Panc1 (cell line): ENCODE results near the gene CHST13. TPM values are rescaled to one million over a fixed set of nuclear protein-coding genes. Genes with fewer than 3 reads are reported as not detected.

Source experiments
- ATAC-seq: fragments of 200-7000 bp; cut with Tn5 transposase; 2 replicates; pipeline ENCODE4 v1.9.1; 2020; ENCODE audit warnings: mild to moderate bottlenecking, moderate library complexity
- BruUV-seq: library from RNA; stranded (reverse); fragments of 400-500 nt; replicated peaks from 2 replicates; lab custom pipeline; 2021; lab: Mats Ljungman, UMichigan
- CTCF ChIA-PET: fragments of 300-600 bp; sonication (Branson Sonifier 250); formaldehyde crosslinking; loops from one replicate; lab custom pipeline; 2022; ENCODE audit warnings: antibody characterized with exemption; lab: Charles Lee
- POLR2A ChIA-PET: fragments of 300-600 bp; sonication (Branson Sonifier 250); formaldehyde crosslinking; loops from one replicate; lab custom pipeline; 2022; ENCODE audit warnings: antibody characterized with exemption; lab: Charles Lee
- DNase-seq: peaks from one replicate; pipeline ENCODE4 v3.0.0-alpha.2; 2010; ENCODE audit warnings: low read depth, low spot score
- H3K27ac ChIP-seq: 2 replicates; pipeline ENCODE4 v1.5.1; 2011; ENCODE audit warnings: mild to moderate bottlenecking, low read length, inconsistent platforms
- H3K27me3 ChIP-seq: fragments of 200-500 bp; sonication (Bioruptor generic); 2 replicates; pipeline ENCODE4 v1.6.0; 2014; ENCODE audit warnings: low read length, inconsistent platforms; ENCODE audit not compliant: control insufficient read depth, insufficient read depth
- H3K36me3 ChIP-seq: fragments of 200-500 bp; sonication (Bioruptor generic); 2 replicates; pipeline ENCODE4 v1.5.1; 2014; ENCODE audit warnings: inconsistent platforms, mild to moderate bottlenecking, low read length, moderate library complexity; ENCODE audit not compliant: control insufficient read depth, insufficient read depth
- H3K4me1 ChIP-seq: 2 replicates; pipeline ENCODE4 v1.5.1; 2011; ENCODE audit warnings: inconsistent platforms, mild to moderate bottlenecking, low read length, moderate library complexity; ENCODE audit not compliant: control insufficient read depth, insufficient read depth
- H3K4me3 ChIP-seq, 2 experiments: 2 replicates each; pipeline ENCODE4 v1.5.1; 2011 to 2012; ENCODE audit warnings: low read depth in 2 of 2, low read length in 2 of 2, mild to moderate bottlenecking in 2 of 2, inconsistent platforms in 1 of 2, moderate library complexity in 1 of 2
- H3K9me3 ChIP-seq: fragments of 200-500 bp; sonication (Bioruptor generic); 2 replicates; pipeline ENCODE4 v1.5.1; 2014; ENCODE audit warnings: low read depth, mild to moderate bottlenecking, inconsistent platforms, low read length, moderate library complexity; ENCODE audit not compliant: control insufficient read depth, insufficient read depth
- POLR2AphosphoS5 ChIP-seq: IDR thresholded peaks from 2 replicates; pipeline ENCODE4 v1.6.1; 2012; ENCODE audit warnings: mild to moderate bottlenecking, low read depth, low read length, moderate library complexity
- SIN3A ChIP-seq: IDR thresholded peaks from 2 replicates; pipeline ENCODE4 v1.6.1; 2012; ENCODE audit warnings: low read depth, mild to moderate bottlenecking, low read length, moderate library complexity, borderline replicate concordance; ENCODE audit not compliant: insufficient read depth
- TCF7L2 ChIP-seq: IDR thresholded peaks from 2 replicates; pipeline ENCODE4 v1.6.1; 2011; ENCODE audit warnings: mild to moderate bottlenecking, low read depth, low read length, inconsistent platforms
- in situ Hi-C: cut with HindIII; loops from 2 replicates; pipeline ENCODE4 v1.10.0; 2016; ENCODE audit warnings: low sequenced_read_pairs, low pct_unique_long_range_greater_than_20kb
- intact Hi-C: fragments of 100-400 bp; cut with micrococcal nuclease; formaldehyde crosslinking; loops from one replicate; pipeline ENCODE4 v1.10.0; 2022; ENCODE audit not compliant: unreplicated experiment
- total RNA-seq: library from RNA; stranded (reverse); gene quantifications from one replicate; pipeline ENCODE4 v1.2.1, GENCODE V29; 2021; ENCODE audit not compliant: unreplicated experiment
- TF ChIP-seq, protein P1 (sequence below), 2 experiments: IDR thresholded peaks; 2 replicates each; pipeline ENCODE4 v1.6.1; 2011 to 2012; ENCODE audit warnings: low read depth in 2 of 2, control low read depth in 1 of 2, low read length in 1 of 2, mild to moderate bottlenecking in 1 of 2, moderate library complexity in 1 of 2; ENCODE audit not compliant: insufficient read depth in 1 of 2
- TF ChIP-seq, protein P2 (sequence below): fragments of 450-650 bp; IDR thresholded peaks from 2 replicates; pipeline ENCODE4 v1.5.1; 2017; ENCODE audit warnings: mild to moderate bottlenecking

The CHST13 gene
- total RNA-seq, 1 experiment from 2014 or later: 0.64 TPM

DNA sequence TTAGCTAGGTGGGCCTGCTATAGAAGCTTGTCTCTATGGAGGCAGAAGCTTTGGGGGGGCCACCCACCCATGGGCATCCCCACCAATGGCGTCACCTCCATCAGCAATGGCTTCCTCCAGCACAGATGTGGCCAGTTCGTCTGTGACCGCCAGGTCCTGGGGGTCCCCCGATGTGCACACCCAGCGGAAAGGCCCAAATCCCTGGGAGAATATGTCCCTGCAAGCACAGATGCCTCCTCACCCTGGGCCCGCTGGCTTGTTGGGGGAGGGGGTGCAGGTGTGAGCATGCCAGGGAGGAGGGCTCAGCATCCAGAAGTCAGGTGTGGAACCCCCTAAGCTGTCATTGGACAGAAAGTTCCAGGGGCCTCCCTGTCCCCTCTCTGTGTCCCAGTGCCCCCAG lies 26.0 kb upstream of the CHST13 start:
- H3K4me1 ChIP-seq: no peaks in the 10 kb centered on the region; the same call in 1 of the 2 replicates
- ATAC-seq (no peak), DNase-seq (no peak)
- no peaks in the 10 kb centered on the region for H3K36me3 ChIP-seq
- no peak overlapping the region for H3K4me3 ChIP-seq
- H3K27ac ChIP-seq: no peak overlapping the region
- POLR2A ChIA-PET: no interaction called here
- TF ChIP-seq, protein P1, sequence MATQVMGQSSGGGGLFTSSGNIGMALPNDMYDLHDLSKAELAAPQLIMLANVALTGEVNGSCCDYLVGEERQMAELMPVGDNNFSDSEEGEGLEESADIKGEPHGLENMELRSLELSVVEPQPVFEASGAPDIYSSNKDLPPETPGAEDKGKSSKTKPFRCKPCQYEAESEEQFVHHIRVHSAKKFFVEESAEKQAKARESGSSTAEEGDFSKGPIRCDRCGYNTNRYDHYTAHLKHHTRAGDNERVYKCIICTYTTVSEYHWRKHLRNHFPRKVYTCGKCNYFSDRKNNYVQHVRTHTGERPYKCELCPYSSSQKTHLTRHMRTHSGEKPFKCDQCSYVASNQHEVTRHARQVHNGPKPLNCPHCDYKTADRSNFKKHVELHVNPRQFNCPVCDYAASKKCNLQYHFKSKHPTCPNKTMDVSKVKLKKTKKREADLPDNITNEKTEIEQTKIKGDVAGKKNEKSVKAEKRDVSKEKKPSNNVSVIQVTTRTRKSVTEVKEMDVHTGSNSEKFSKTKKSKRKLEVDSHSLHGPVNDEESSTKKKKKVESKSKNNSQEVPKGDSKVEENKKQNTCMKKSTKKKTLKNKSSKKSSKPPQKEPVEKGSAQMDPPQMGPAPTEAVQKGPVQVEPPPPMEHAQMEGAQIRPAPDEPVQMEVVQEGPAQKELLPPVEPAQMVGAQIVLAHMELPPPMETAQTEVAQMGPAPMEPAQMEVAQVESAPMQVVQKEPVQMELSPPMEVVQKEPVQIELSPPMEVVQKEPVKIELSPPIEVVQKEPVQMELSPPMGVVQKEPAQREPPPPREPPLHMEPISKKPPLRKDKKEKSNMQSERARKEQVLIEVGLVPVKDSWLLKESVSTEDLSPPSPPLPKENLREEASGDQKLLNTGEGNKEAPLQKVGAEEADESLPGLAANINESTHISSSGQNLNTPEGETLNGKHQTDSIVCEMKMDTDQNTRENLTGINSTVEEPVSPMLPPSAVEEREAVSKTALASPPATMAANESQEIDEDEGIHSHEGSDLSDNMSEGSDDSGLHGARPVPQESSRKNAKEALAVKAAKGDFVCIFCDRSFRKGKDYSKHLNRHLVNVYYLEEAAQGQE (IDR thresholded peaks at IDR 0.05; ENCODE audit: insufficient read depth in 1 of 2, low read depth in 2 of 2, low read length in 1 of 2): no peak
- TF ChIP-seq POLR2AphosphoS5 (no peak), SIN3A (no peak), TCF7L2 (no peak)
- TF ChIP-seq, protein P2, sequence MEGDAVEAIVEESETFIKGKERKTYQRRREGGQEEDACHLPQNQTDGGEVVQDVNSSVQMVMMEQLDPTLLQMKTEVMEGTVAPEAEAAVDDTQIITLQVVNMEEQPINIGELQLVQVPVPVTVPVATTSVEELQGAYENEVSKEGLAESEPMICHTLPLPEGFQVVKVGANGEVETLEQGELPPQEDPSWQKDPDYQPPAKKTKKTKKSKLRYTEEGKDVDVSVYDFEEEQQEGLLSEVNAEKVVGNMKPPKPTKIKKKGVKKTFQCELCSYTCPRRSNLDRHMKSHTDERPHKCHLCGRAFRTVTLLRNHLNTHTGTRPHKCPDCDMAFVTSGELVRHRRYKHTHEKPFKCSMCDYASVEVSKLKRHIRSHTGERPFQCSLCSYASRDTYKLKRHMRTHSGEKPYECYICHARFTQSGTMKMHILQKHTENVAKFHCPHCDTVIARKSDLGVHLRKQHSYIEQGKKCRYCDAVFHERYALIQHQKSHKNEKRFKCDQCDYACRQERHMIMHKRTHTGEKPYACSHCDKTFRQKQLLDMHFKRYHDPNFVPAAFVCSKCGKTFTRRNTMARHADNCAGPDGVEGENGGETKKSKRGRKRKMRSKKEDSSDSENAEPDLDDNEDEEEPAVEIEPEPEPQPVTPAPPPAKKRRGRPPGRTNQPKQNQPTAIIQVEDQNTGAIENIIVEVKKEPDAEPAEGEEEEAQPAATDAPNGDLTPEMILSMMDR: no peak
- BruUV-seq: no TSS peak
- intact Hi-C loops: no loop called here
- H3K27me3 ChIP-seq: no peaks in the 10 kb centered on the region
- CTCF ChIA-PET: no interaction called here
- no peaks in the 10 kb centered on the region for H3K9me3 ChIP-seq
- in situ Hi-C loops: no loop called here

DNA sequence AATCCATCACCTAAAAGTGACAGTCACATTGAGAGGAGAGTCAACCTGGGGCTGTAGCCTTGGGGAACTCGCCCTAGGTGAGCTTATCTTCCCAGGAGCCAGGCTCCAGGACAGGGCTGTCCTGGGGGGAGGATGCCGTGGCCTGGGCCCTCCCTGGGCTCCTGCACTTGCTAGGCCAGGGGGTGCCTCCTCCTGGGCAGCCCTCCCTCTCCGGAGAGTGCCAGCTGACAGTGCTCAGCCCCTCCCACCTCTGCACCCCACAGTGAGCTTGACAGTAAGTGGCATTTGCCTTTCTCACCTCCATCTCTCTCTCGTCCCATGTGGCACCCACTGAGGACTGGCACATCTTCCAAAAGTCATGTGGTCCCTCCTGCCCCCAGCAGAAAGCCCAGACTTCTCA lies 25.5 kb upstream of the CHST13 start:
- no peak overlapping the region for H3K27ac ChIP-seq
- intact Hi-C loops: no loop called here
- H3K4me3 ChIP-seq: no peak overlapping the region
- POLR2A ChIA-PET: no interaction called here
- ATAC-seq: no peak
- H3K27me3 ChIP-seq: no peaks in the 10 kb centered on the region
- no peak for DNase-seq
- in situ Hi-C loops: no loop called here
- TF ChIP-seq, protein P1 (IDR thresholded peaks at IDR 0.05; ENCODE audit: insufficient read depth in 1 of 2, low read depth in 2 of 2, low read length in 1 of 2): no peak
- no peak for TF ChIP-seq POLR2AphosphoS5
- TF ChIP-seq SIN3A: no peak
- TF ChIP-seq, protein P2: no peak
- no peak for TF ChIP-seq TCF7L2
- H3K9me3 ChIP-seq: no peaks in the 10 kb centered on the region
- no TSS peak for BruUV-seq
- no peaks in the 10 kb centered on the region; the same call in 1 of the 2 replicates for H3K4me1 ChIP-seq
- no peaks in the 10 kb centered on the region for H3K36me3 ChIP-seq
- CTCF ChIA-PET: no interaction called here
